22Rv1 (cell line): Measurements from ENCODE around the gene ZNF488.

Experiments
- ZFX ChIP-seq: fragments of 450-650 bp; IDR thresholded peaks from 2 replicates; pipeline ENCODE4 v1.6.1; 2017; ENCODE audit warnings: antibody characterized with exemption, borderline replicate concordance
- TF ChIP-seq, protein P1 (sequence below): fragments of 450-650 bp; IDR thresholded peaks from 2 replicates; pipeline ENCODE4 v1.5.1; 2017; ENCODE audit warnings: mild to moderate bottlenecking

DNA sequence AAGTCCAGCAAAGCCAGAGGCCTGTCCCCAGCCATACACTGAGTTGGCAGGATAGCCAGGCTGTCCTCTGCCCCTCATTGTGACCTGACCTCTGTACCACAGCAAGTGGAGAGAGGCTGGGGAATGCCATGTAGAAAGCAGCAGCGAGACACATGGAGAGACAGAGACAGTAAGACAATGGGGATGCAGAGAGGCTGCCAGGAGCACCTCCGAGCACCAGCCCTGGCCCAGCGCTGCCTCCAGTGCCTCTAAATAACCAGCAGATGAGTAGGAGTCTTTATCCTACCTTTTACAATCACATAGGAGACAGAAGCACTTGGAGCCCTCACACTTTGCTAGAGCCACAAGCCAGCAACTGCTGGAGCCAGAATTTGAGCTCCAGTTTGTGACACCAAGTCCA is 53.7 kb downstream of the ZNF488 start:
- TF ChIP-seq, protein P1, sequence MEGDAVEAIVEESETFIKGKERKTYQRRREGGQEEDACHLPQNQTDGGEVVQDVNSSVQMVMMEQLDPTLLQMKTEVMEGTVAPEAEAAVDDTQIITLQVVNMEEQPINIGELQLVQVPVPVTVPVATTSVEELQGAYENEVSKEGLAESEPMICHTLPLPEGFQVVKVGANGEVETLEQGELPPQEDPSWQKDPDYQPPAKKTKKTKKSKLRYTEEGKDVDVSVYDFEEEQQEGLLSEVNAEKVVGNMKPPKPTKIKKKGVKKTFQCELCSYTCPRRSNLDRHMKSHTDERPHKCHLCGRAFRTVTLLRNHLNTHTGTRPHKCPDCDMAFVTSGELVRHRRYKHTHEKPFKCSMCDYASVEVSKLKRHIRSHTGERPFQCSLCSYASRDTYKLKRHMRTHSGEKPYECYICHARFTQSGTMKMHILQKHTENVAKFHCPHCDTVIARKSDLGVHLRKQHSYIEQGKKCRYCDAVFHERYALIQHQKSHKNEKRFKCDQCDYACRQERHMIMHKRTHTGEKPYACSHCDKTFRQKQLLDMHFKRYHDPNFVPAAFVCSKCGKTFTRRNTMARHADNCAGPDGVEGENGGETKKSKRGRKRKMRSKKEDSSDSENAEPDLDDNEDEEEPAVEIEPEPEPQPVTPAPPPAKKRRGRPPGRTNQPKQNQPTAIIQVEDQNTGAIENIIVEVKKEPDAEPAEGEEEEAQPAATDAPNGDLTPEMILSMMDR = no peak
- no peak for TF ChIP-seq ZFX
